ENCODE results near the gene SUPT4H1. TPM values are rescaled to one million over a fixed set of nuclear protein-coding genes. Genes with fewer than 3 reads are reported as not detected.

Gene SUPT4H1
- total and polyA plus RNA-seq, 9 of the 15 experiments (the other 6 are each of a cell fraction or from before 2014, with no cell fraction given) = 62.1 to 320 (median 117) TPM

GRCh38 chr17:58364270-58364942 is 12.4 kb upstream of the SUPT4H1 start (continued):
- TF ChIP-seq BACH1 (tag; IDR thresholded peaks at IDR 0.05) = no peak
- no peak for TF ChIP-seq RB1 (IDR thresholded peaks at IDR 0.05; ENCODE audit: low read depth)
- no peak for TF ChIP-seq PPARD (CRISPR knock-in tag; IDR thresholded peaks at IDR 0.05)
- TF ChIP-seq POLR2AphosphoS5 (IDR thresholded peaks at IDR 0.05; ENCODE audit: control insufficient read depth, insufficient read depth, low read depth, low read length) = peak; percentile 71; the same call in 1 of the 2 replicates
- no peak for TF ChIP-seq PTTG1 (tag; IDR thresholded peaks at IDR 0.05; ENCODE audit: low read depth)
- TF ChIP-seq POLR3G (IDR thresholded peaks at IDR 0.05; ENCODE audit: extremely low read depth, insufficient read length, insufficient replicate concordance) = no peak
- TF ChIP-seq COPS2 (conservative IDR thresholded peaks at IDR 0.05) = no peak
- TF ChIP-seq HMGXB4 (CRISPR knock-in tag; IDR thresholded peaks at IDR 0.05) = no peak
- no peak for TF ChIP-seq MCM5 (IDR thresholded peaks at IDR 0.05; ENCODE audit: low read depth)
- TF ChIP-seq BHLHE40 (IDR thresholded peaks at IDR 0.05; ENCODE audit: low read length) = peak; percentile 87
- peak; percentile 59 for TF ChIP-seq NCOA4 (IDR thresholded peaks at IDR 0.05; ENCODE audit: partially characterized antibody)
- TF ChIP-seq SNRNP70 (optimal IDR thresholded peaks at IDR 0.05; ENCODE audit: low read depth, low read length) = no peak
- 0 out of 2 replicates have a peak, but pooled peaks have one; percentile 2 for TF ChIP-seq MAFK (IDR thresholded peaks at IDR 0.05; ENCODE audit: low read length)
- TF ChIP-seq CLOCK (CRISPR knock-in tag; IDR thresholded peaks at IDR 0.05; ENCODE audit: borderline replicate concordance) = no peak
- no peak for TF ChIP-seq BCLAF1 (IDR thresholded peaks at IDR 0.05; ENCODE audit: borderline replicate concordance in 1 of 2, control insufficient read depth in 1 of 2, low read depth in 2 of 2, low read length in 1 of 2)
- peak; percentile 77 for TF ChIP-seq RNF2 (IDR thresholded peaks at IDR 0.05)
- TF ChIP-seq ZNF583 (CRISPR knock-in tag; IDR thresholded peaks at IDR 0.05) = 0 out of 2 replicates have a peak, but pooled peaks have one; percentile 12
- peak; percentile 95 for TF ChIP-seq SMARCA4 (IDR thresholded peaks at IDR 0.05)
- TF ChIP-seq PREB (CRISPR knock-in tag; IDR thresholded peaks at IDR 0.05) = no peak
- no peak for TF ChIP-seq GTF2F1 (IDR thresholded peaks at IDR 0.05; ENCODE audit: low read depth, low read length)
- TF ChIP-seq ZNF224 (CRISPR knock-in tag; IDR thresholded peaks at IDR 0.05) = no peak
